Adipocyte (in vitro differentiated cells): Measurements from ENCODE around the gene ARFGEF2.
A peak's percentile ranks its signal among the peaks of the same experiment; 100 is the strongest.

Experiments used
- DNase-seq: peaks from one replicate; pipeline ENCODE4 v3.0.0-alpha.2; 2015; ENCODE audit warnings: low read depth
- H3K27me3 ChIP-seq: replicated peaks from 2 replicates; pipeline ENCODE4 v1.7.0; 2013; ENCODE audit warnings: mild to moderate bottlenecking, low read length, moderate library complexity; ENCODE audit not compliant: control insufficient read depth, insufficient read depth
- H3K36me3 ChIP-seq: 2 replicates; pipeline ENCODE4 v1.7.0; 2013; ENCODE audit warnings: low read length, mild to moderate bottlenecking, moderate library complexity; ENCODE audit not compliant: control insufficient read depth, insufficient read depth, severe bottlenecking
- H3K4me1 ChIP-seq: 2 replicates; pipeline ENCODE4 v1.7.0; 2013; ENCODE audit warnings: mild to moderate bottlenecking, low read length, moderate library complexity; ENCODE audit not compliant: control insufficient read depth, insufficient read depth
- H3K4me3 ChIP-seq: 2 replicates; pipeline ENCODE4 v1.7.0; 2013; ENCODE audit warnings: mild to moderate bottlenecking, low read length, moderate library complexity
- H3K9ac ChIP-seq: 2 replicates; pipeline ENCODE4 v1.7.0; 2013; ENCODE audit warnings: mild to moderate bottlenecking, low read length, moderate library complexity
- H3K9me3 ChIP-seq: 2 replicates; pipeline ENCODE4 v1.7.0; 2013; ENCODE audit warnings: mild to moderate bottlenecking, low read length, moderate library complexity; ENCODE audit not compliant: control insufficient read depth

The ARFGEF2 gene

DNA sequence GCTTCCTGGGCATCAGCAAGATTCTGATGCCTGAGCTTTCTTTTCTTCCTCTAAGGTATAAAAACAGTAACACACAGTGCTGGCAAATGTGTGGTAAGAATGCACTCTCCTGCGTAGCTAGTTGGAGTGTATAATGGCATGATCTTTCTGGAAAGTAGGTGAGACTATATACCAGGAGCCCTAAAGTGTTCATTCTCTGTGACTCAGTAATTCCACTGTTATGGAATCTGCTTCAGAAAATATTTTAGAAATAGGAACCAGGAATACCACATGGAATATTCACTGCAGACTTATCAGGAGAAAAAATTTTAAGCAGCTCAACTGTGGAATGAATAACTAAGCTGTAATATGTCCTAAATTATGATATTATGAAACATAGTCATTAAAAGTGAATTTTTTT, 107.7 kb downstream of the ARFGEF2 start:
- peaks cover 75% of the 10 kb centered on the region for H3K36me3 ChIP-seq
- no peaks in the 10 kb centered on the region for H3K9me3 ChIP-seq
- peak; percentile 40 for DNase-seq
- no peak overlapping the region for H3K4me3 ChIP-seq
- peaks cover 10% of the 10 kb centered on the region for H3K4me1 ChIP-seq
- H3K27me3 ChIP-seq = no peaks in the 10 kb centered on the region
- peak overlapping the region; percentile 58 for H3K9ac ChIP-seq

- H3K4me3 ChIP-seq = no peak overlapping the region
- peaks cover 75% of the 10 kb centered on the region for H3K36me3 ChIP-seq
Measured at GRCh38 chr20:49030954-49031619, 109.6 kb downstream of the ARFGEF2 start.

GRCh38 chr20:49032455-49032854, 110.9 kb downstream of the ARFGEF2 start:
- DNase-seq = no peak
- Histone ChIP-seq H3K27me3 (no peaks in the 10 kb centered on the region), H3K9me3 (no peaks in the 10 kb centered on the region), H3K36me3 (peaks cover 66% of the 10 kb centered on the region), H3K4me3 (no peak overlapping the region), H3K4me1 (peaks cover 10% of the 10 kb centered on the region), H3K9ac (no peak overlapping the region)

More at GRCh38 chr20:49030954-49031619, 109.6 kb downstream of the ARFGEF2 start:
- Histone ChIP-seq H3K27me3 (no peaks in the 10 kb centered on the region), H3K9me3 (no peaks in the 10 kb centered on the region), H3K9ac (no peak overlapping the region), H3K4me1 (peaks cover 10% of the 10 kb centered on the region)
- DNase-seq = no peak

GRCh38 chr20:49034070-49034732, 112.7 kb downstream of the ARFGEF2 start:
- Histone ChIP-seq H3K4me3 (no peak overlapping the region), H3K4me1 (peaks cover 2% of the 10 kb centered on the region), H3K9me3 (no peaks in the 10 kb centered on the region), H3K9ac (no peak overlapping the region), H3K36me3 (peaks cover 50% of the 10 kb centered on the region), H3K27me3 (no peaks in the 10 kb centered on the region)
- no peak for DNase-seq

- peaks cover 35% of the 10 kb centered on the region for H3K36me3 ChIP-seq
Measured at GRCh38 chr20:49037962-49038387, 116.5 kb downstream of the ARFGEF2 start.

GRCh38 chr20:49039854-49040253, 118.3 kb downstream of the ARFGEF2 start:
- Histone ChIP-seq H3K4me1 (no peaks in the 10 kb centered on the region), H3K9me3 (no peaks in the 10 kb centered on the region), H3K4me3 (no peak overlapping the region), H3K27me3 (no peaks in the 10 kb centered on the region), H3K36me3 (peaks cover 16% of the 10 kb centered on the region), H3K9ac (no peak overlapping the region)
- DNase-seq = no peak

More at GRCh38 chr20:49037962-49038387, 116.5 kb downstream of the ARFGEF2 start:
- Histone ChIP-seq H3K4me1 (no peaks in the 10 kb centered on the region), H3K9ac (no peak overlapping the region), H3K9me3 (no peaks in the 10 kb centered on the region), H3K27me3 (no peaks in the 10 kb centered on the region), H3K4me3 (no peak overlapping the region)
- no peak for DNase-seq

DNA sequence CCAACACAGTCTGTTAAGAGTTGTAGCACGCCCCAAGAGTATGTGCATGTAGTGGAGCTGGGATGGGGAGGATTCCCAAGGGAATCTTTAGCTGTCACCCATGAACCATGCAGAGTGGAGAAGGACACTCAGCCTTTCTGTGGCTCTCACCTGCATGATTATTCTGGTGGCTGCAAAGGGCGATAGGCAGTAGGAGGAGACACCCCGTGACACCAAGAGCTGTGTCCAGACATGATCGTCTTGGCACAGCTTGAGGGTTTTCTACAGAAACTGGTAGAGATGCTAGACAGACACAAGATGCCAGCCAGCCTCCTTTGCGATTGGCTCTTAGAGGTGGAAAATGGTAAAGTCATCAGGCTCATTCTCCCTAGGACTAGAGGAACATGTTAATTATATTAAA, 121.5 kb downstream of the ARFGEF2 start:
- no peak for DNase-seq
- Histone ChIP-seq H3K27me3 (no peaks in the 10 kb centered on the region), H3K4me1 (peaks cover 10% of the 10 kb centered on the region), H3K9me3 (no peaks in the 10 kb centered on the region), H3K36me3 (no peaks in the 10 kb centered on the region), H3K4me3 (no peak overlapping the region), H3K9ac (no peak overlapping the region)

DNA sequence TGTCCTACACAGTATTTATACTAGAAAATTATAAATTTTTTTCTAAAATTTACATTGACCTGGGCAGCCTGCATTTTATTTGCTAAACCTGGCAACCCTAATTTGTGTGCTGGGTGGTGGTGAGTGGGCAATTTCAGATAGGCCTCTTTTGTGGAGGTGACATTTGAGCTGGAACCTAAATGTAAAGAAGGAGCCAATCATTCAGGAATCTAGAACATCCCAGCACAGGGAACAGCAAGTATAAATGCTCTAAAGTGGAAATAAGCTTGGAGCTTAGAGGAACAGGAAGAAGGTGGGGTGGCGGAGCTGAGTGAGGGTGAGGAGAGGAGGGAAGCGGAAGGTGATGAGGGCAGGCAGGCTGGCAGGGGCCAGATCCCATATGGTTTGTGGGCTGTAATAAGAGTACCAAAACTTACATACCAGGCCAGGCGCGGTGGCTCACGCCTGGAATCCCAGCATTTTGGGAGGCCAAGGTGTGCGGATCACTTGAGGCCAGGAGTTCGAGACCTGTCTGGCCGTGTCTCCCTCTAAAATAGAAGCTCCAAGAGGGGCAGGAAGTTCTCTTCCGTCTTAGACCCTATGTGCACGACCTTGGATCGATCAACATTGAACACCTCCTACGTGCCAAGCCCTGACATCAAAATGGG, 124.1 kb downstream of the ARFGEF2 start:
- H3K4me3 ChIP-seq = peak overlapping the region; percentile 99
- no peaks in the 10 kb centered on the region for H3K9me3 ChIP-seq
- DNase-seq = peak; percentile 28
- peak overlapping the region; percentile 89 for H3K9ac ChIP-seq
- no peaks in the 10 kb centered on the region for H3K36me3 ChIP-seq
- H3K4me1 ChIP-seq = peaks cover 16% of the 10 kb centered on the region
- no peaks in the 10 kb centered on the region for H3K27me3 ChIP-seq

GRCh38 chr20:49046087-49046900, 124.8 kb downstream of the ARFGEF2 start, which contains the start of gene CSE1L:
Gene CSE1L, plus strand, starts transcription at chr20:49046312. Its CDS starts 12,152 bp downstream, at chr20:49058464.
- Histone ChIP-seq H3K9ac (peak within 1 kb of the TSS; percentile 89), H3K9me3 (no peaks in the 10 kb centered on the region), H3K4me3 (peak within 1 kb of the TSS; percentile 99), H3K36me3 (no peaks in the 10 kb centered on the region), H3K27me3 (no peaks in the 10 kb centered on the region), H3K4me1 (peaks cover 16% of the 10 kb centered on the region)
- DNase-seq = peak; percentile 98

GRCh38 chr20:49052334-49052733, 130.8 kb downstream of the ARFGEF2 start:
- Histone ChIP-seq H3K27me3 (no peaks in the 10 kb centered on the region), H3K9ac (no peak overlapping the region), H3K4me3 (no peak overlapping the region), H3K9me3 (no peaks in the 10 kb centered on the region), H3K36me3 (peaks cover 7% of the 10 kb centered on the region), H3K4me1 (peaks cover 21% of the 10 kb centered on the region)
- DNase-seq = no peak
